ENCODE measurements around the gene PID1. TPM values are rescaled to one million over a fixed set of nuclear protein-coding genes. Genes with fewer than 3 reads are reported as not detected.

Gene PID1
- total RNA-seq, 4 donors from 2014 or later = 14.5 to 49.7 (median 20.7) TPM

DNA sequence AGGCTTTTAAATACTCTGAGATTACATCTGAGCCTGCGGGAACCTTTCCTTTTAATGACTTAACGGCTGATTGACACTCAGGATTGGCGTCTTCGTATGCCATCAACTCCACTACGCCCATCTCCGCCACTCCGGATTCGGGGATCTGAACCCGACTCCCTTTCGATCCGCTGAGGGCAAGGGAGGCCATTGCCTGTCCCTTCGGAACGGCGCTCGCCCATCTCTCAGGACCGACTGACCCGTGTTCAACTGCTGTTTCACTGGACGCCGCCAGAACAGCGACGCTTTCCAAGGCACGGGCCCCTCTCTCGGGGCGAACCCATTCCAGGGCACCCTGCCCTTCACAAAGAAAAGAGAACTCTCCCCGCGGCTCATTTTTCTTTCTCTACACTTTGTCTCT lies 90.4 kb downstream of the PID1 start:
- 94% methylated on average over 26 of the region's 26 CpGs for WGBS, 2 donors
- Histone ChIP-seq H3K9me3 (no peaks in the 10 kb centered on the region), H3K27me3 (no peaks in the 10 kb centered on the region), H3K4me3 (replicated peaks in 1 of 3) (no peak overlapping the region), H3K36me3 (no peaks in the 10 kb centered on the region), H3K4me1 (no peaks in the 10 kb centered on the region), H3K27ac (no peak overlapping the region)
- TF ChIP-seq POLR2A (IDR thresholded peaks at IDR 0.05) = no peak
- TF ChIP-seq, protein P1, sequence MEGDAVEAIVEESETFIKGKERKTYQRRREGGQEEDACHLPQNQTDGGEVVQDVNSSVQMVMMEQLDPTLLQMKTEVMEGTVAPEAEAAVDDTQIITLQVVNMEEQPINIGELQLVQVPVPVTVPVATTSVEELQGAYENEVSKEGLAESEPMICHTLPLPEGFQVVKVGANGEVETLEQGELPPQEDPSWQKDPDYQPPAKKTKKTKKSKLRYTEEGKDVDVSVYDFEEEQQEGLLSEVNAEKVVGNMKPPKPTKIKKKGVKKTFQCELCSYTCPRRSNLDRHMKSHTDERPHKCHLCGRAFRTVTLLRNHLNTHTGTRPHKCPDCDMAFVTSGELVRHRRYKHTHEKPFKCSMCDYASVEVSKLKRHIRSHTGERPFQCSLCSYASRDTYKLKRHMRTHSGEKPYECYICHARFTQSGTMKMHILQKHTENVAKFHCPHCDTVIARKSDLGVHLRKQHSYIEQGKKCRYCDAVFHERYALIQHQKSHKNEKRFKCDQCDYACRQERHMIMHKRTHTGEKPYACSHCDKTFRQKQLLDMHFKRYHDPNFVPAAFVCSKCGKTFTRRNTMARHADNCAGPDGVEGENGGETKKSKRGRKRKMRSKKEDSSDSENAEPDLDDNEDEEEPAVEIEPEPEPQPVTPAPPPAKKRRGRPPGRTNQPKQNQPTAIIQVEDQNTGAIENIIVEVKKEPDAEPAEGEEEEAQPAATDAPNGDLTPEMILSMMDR (IDR thresholded peaks at IDR 0.05) = no peak
- DNase-seq = no peak
- intact Hi-C loops (cut with DNase I) = no loop called here

DNA sequence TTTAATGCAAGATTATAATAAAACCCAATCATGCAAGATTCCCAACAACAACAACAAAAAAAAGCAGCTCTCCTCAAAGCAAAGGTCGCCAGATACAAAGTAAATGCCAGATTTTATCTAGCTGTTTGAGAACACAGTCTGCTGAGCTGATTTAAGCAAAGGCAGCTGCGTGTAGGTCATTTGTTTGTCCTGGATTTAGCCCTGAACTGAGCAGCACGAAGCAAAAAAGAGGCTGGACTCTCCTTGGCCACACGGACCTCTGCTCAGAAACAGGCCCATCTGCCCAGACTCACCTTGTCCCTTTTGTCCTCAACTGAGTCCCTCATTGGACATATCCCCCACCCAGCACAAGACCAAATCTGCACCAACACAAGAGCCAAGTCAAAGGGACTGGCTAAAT lies 91.5 kb downstream of the PID1 start:
- Histone ChIP-seq H3K9me3 (no peaks in the 10 kb centered on the region), H3K27me3 (no peaks in the 10 kb centered on the region), H3K27ac (no peak overlapping the region), H3K36me3 (no peaks in the 10 kb centered on the region), H3K4me3 (replicated peaks in 1 of 3) (no peak overlapping the region), H3K4me1 (no peaks in the 10 kb centered on the region)
- 14 to 23% methylated on average over 4 of the region's 4 CpGs for WGBS, 2 donors
- no peak for DNase-seq
- TF ChIP-seq POLR2A (IDR thresholded peaks at IDR 0.05) = no peak
- TF ChIP-seq, protein P1 (IDR thresholded peaks at IDR 0.05) = no peak
- intact Hi-C loops (cut with DNase I) = no loop called here

DNA sequence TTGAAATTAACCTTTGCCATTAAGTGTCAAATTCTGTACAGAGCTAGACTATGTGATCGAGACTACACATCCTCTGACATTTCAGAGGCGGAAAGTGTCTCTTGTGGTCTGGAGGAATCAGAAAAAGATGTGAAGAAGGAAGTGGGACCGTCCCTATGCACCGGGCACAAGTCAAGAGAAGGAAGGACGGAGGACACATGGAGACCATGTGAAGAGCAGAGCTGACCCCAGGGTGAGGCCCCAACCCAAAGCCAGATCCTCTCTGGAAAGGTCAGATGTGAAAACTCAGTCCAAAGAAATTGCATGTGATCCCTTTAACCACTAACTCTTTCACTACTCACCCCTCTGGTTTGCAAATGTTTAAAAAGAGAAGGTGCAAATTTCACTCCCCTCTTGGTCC lies 92.4 kb downstream of the PID1 start:
- H3K27ac ChIP-seq = no peak overlapping the region
- no peak for DNase-seq
- intact Hi-C loops (cut with DNase I) = no loop called here
- H3K4me3 ChIP-seq (replicated peaks in 1 of 3) = no peak overlapping the region
- TF ChIP-seq, protein P1 (IDR thresholded peaks at IDR 0.05) = no peak
- TF ChIP-seq POLR2A (IDR thresholded peaks at IDR 0.05) = no peak
- no peaks in the 10 kb centered on the region for H3K27me3 ChIP-seq
- no peaks in the 10 kb centered on the region for H3K9me3 ChIP-seq
- 78 to 82% methylated on average over 5 of the region's 5 CpGs for WGBS, 2 donors
- no peaks in the 10 kb centered on the region for H3K4me1 ChIP-seq
- H3K36me3 ChIP-seq = no peaks in the 10 kb centered on the region

DNA sequence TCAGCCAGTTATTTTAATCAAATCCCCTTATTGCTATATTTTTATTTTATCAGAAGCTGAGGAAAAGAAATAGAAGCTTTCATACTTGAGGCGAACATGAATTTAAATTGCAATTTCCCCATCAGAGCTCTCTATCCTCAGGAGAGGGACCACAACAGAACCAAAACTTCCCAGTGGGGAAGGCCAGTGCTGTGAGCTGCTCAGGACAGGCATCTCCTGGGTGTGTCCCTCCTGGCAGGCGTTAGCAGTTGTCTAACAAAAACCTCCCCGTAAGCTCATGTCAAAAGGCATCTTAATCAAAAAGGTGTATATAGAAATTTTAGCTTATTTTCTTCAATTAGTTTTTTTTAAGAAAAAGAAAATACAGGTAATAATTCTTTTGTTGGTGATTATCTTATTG lies 93.0 kb downstream of the PID1 start:
- WGBS, 2 donors = 83 to 90% methylated on average over 3 of the region's 3 CpGs
- Histone ChIP-seq H3K4me3 (replicated peaks in 1 of 3) (no peak overlapping the region), H3K27me3 (no peaks in the 10 kb centered on the region), H3K4me1 (no peaks in the 10 kb centered on the region), H3K36me3 (no peaks in the 10 kb centered on the region), H3K27ac (no peak overlapping the region), H3K9me3 (no peaks in the 10 kb centered on the region)
- TF ChIP-seq, protein P1 (IDR thresholded peaks at IDR 0.05) = no peak
- TF ChIP-seq POLR2A (IDR thresholded peaks at IDR 0.05) = no peak
- no peak for DNase-seq
- intact Hi-C loops (cut with DNase I) = no loop called here

DNA sequence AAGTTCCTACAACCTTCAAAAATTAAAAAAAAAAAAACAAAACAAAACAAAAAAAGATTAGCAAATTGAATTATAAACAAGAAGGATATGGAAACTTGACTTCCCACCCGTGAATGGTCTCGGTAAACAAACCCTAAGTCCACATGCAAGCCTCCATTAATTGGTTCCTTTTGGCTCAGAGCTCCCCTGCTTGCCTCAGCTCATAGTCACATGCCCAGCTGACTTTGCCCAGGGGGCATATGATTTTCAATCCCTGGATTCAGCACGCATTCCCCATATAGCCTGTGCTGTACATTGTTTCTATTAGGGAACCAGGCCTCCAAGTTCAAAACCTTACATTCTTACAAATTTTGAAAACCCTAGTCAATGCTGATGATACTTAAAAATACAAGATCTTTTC lies 95.0 kb downstream of the PID1 start:
- Histone ChIP-seq H3K4me3 (replicated peaks in 1 of 3) (no peak overlapping the region), H3K36me3 (no peaks in the 10 kb centered on the region), H3K27ac (no peak overlapping the region), H3K4me1 (no peaks in the 10 kb centered on the region), H3K27me3 (no peaks in the 10 kb centered on the region), H3K9me3 (no peaks in the 10 kb centered on the region)
- intact Hi-C loops (cut with DNase I) = no loop called here
- TF ChIP-seq, protein P1 (IDR thresholded peaks at IDR 0.05) = no peak
- TF ChIP-seq POLR2A (IDR thresholded peaks at IDR 0.05) = no peak
- no peak for DNase-seq
- 57 to 59% methylated on average over 3 of the region's 3 CpGs for WGBS, 2 donors
